Adrenal gland (tissue), 12 donors: ENCODE measurements around the gene MAML2. TPM values are rescaled to one million over a fixed set of nuclear protein-coding genes. Genes with fewer than 3 reads are reported as not detected.

Experiments
- DNase-seq, 7 donors: peaks; one replicate each; pipeline ENCODE4 v3.0.0-alpha.2; 2019 to 2020
- H3K27ac ChIP-seq, 5 donors: fragments of 200-600 bp; sonication (generic) in 4 of 5; 1 replicate in 3 of 5; 2 replicates in 2 of 5; pipeline versions ENCODE4 v1.5.1 to v1.8.0; 2016 to 2020; ENCODE audit warnings: mild to moderate bottlenecking in 1 of 5
- H3K27me3 ChIP-seq: fragments of 200-600 bp; 2 replicates; pipeline ENCODE4 v1.8.0; 2021
- H3K36me3 ChIP-seq, 2 donors: fragments of 200-600 bp; replicated peaks in 1 of 2; 1 replicate in 1 of 2; 2 replicates in 1 of 2; pipeline versions ENCODE4 v1.5.1 to v1.8.0; 2018 to 2022
- H3K4me1 ChIP-seq, 2 donors: fragments of 200-600 bp; replicated peaks in 1 of 2; 1 replicate in 1 of 2; 2 replicates in 1 of 2; pipeline versions ENCODE4 v1.5.1 to v1.8.0; 2018 to 2021
- H3K4me3 ChIP-seq, 4 donors: fragments of 200-600 bp; sonication (generic) in 3 of 4; one replicate each; pipeline ENCODE4 v1.5.1; 2016 to 2018
- H3K9me3 ChIP-seq, 3 donors: fragments of 200-600 bp; sonication (generic) in 1 of 3; replicated peaks in 1 of 3; 1 replicate in 2 of 3; 2 replicates in 1 of 3; pipeline versions ENCODE4 v1.5.1 to v1.8.0; 2016 to 2021
- POLR2A ChIP-seq, 2 donors: fragments of 450-650 bp; IDR thresholded peaks; one replicate each; pipeline ENCODE4 v1.6.1; 2017; ENCODE audit warnings: antibody characterized with exemption in 2 of 2, mild to moderate bottlenecking in 2 of 2, moderate library complexity in 1 of 2
- WGBS, 4 donors: extraction: QIAGEN DNeasy Blood & Tissue Kit in 2 of 4; methylation state at CpG; one replicate each; pipeline versions ENCODE4 v1.1.5 to v1.1.7; 2013 to 2017; 5-methylcytosine and 5-hydroxymethylcytosine counted together
- intact Hi-C, 2 donors: fragments of 100-400 bp; cut with DNase I; formaldehyde crosslinking; loops; one replicate each; pipeline versions ENCODE4 v1.14.1 to v1.15.0; 2022 to 2023
- polyA plus RNA-seq, 3 donors: library from polyadenylated mRNA; stranded (reverse); fragments of 200-250 nt in 2 of 3; fragments of 350-450 nt in 1 of 3; fragmentation: Illumina TruSeq in 1 of 3; extraction: RNeasy Lipid Tissue Mini Kit (QIAGEN cat#74804) in 1 of 3; gene quantifications; one replicate each; pipeline ENCODE4 v1.2.3, GENCODE V29; 2013 to 2014
- total RNA-seq, 9 donors: library from RNA; depleted of rRNA in 4 of 9; stranded (reverse); fragments of >200 nt in 4 of 9; fragments of 120-200 nt in 1 of 9; fragmentation: NEBNext Ultra II Directional in 1 of 9; extraction: Animal tissue kit (Norgen Biotek cat#: 25700) in 1 of 9; gene quantifications; one replicate each; pipeline versions ENCODE4 v1.1.0 to v1.2.4, GENCODE V29; 2013 to 2023
- TF ChIP-seq, protein P1 (sequence below), 6 experiments: fragments of 450-650 bp in 4 of 6; fragments of 200-600 bp in 2 of 6; sonication (generic) in 1 of 6; IDR thresholded peaks; 1 replicate in 5 of 6; 2 replicates in 1 of 6; pipeline versions ENCODE4 v1.5.1 to v1.8.0; 2016 to 2021; ENCODE audit warnings: antibody characterized with exemption in 6 of 6, mild to moderate bottlenecking in 2 of 6, moderate library complexity in 1 of 6
- donor health status: healthy with polysubstance abuse.
- donor health status: Bipolar disorder and iron deficiency.
- donor health status: DM: yes; HTN: yes; CAD: no.
- donor health status: DM: no; HTN: no; CAD: no.
- donor health status: DM: no; HTN: no; CAD: no.
- donor health status: DM: yes; HTN: yes; CAD: no.

The MAML2 gene
- total and polyA plus RNA-seq, 12 donors: 1.4 to 19.4 (median 7.6) TPM

DNA sequence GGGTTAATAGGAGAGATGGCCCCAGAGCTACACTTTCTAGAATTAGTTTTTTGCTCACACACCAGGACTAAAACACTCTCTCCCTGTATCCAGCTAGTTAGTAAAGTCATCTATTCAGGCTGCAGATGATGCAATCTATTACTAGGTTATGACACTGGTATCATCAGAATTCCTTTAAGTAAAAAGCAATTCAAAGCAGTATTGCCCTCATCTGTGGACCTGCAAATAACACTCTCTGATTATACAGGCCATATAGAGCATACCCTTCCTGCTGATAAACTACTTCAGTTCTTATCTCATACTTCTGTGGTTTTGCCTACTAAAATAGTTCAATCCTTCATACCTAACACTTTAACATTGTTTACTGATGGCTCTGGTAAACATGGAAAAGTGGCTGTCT, 405.6 kb downstream of the MAML2 start:
- Histone ChIP-seq H3K9me3 (no peaks in the 10 kb centered on the region), H3K27ac (no peak overlapping the region), H3K36me3 (no peaks in the 10 kb centered on the region), H3K27me3 (no peaks in the 10 kb centered on the region), H3K4me3 (no peak overlapping the region), H3K4me1 (no peaks in the 10 kb centered on the region)
- TF ChIP-seq, protein P1, sequence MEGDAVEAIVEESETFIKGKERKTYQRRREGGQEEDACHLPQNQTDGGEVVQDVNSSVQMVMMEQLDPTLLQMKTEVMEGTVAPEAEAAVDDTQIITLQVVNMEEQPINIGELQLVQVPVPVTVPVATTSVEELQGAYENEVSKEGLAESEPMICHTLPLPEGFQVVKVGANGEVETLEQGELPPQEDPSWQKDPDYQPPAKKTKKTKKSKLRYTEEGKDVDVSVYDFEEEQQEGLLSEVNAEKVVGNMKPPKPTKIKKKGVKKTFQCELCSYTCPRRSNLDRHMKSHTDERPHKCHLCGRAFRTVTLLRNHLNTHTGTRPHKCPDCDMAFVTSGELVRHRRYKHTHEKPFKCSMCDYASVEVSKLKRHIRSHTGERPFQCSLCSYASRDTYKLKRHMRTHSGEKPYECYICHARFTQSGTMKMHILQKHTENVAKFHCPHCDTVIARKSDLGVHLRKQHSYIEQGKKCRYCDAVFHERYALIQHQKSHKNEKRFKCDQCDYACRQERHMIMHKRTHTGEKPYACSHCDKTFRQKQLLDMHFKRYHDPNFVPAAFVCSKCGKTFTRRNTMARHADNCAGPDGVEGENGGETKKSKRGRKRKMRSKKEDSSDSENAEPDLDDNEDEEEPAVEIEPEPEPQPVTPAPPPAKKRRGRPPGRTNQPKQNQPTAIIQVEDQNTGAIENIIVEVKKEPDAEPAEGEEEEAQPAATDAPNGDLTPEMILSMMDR (IDR thresholded peaks at IDR 0.05): no peak
- TF ChIP-seq POLR2A (IDR thresholded peaks at IDR 0.05): no peak
- intact Hi-C loops: no loop called here
- no peak for DNase-seq

DNA sequence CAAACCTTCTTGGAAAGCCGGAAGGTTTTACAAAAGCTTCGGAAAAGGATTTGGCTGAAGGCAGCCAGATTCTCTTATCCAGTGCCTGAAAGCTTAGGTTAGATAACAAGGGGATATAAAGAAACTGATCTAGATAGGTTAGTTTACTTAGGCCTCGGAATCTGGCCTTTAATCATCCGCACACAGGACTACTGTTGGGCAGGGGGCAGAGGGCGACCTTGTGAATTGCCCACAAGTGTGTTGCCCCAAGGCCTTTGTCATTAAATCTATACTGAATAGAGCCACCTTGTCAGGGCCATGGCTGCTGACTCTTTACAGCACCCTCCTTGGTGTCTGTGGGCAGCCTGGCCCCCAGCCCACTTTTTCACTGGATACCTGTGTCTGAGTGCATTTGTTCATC, 409.4 kb downstream of the MAML2 start:
- H3K27ac ChIP-seq: no peak overlapping the region
- no peaks in the 10 kb centered on the region for H3K36me3 ChIP-seq
- WGBS, 4 donors: 77 to 96% (median 83%) methylated on average over 5 of the region's 5 CpGs
- no peak for DNase-seq
- H3K4me1 ChIP-seq: no peaks in the 10 kb centered on the region
- intact Hi-C loops: no loop called here
- no peaks in the 10 kb centered on the region for H3K9me3 ChIP-seq
- H3K27me3 ChIP-seq: no peaks in the 10 kb centered on the region
- TF ChIP-seq, protein P1 (IDR thresholded peaks at IDR 0.05): no peak
- TF ChIP-seq POLR2A (IDR thresholded peaks at IDR 0.05): no peak
- no peak overlapping the region for H3K4me3 ChIP-seq

DNA sequence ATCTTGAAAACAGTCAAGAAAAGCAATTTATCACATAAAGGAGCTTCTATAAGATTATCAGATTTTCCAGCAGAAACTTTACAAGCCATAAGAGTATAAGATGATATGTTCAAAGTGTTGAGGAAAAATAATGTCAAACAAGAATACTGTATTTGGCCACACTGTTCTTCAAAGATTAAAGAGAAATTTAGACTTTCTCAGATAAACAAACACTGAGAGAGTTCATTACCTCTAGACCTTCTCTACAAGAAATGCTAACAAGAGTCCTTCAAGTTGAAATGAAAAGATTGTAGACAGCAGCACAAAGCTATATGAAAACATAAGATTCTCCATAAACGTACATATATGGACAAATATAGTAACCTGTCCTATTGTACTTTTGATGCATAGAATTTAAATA, 411.1 kb downstream of the MAML2 start:
- Histone ChIP-seq H3K9me3 (no peaks in the 10 kb centered on the region), H3K27me3 (no peaks in the 10 kb centered on the region), H3K36me3 (no peaks in the 10 kb centered on the region), H3K4me1 (no peaks in the 10 kb centered on the region), H3K27ac (no peak overlapping the region), H3K4me3 (no peak overlapping the region)
- WGBS, 4 donors: 64 to 79% (median 71%) methylated on average over 1 of the region's 1 CpG
- intact Hi-C loops: no loop called here
- DNase-seq: no peak
- TF ChIP-seq, protein P1 (IDR thresholded peaks at IDR 0.05): no peak
- no peak for TF ChIP-seq POLR2A (IDR thresholded peaks at IDR 0.05)

DNA sequence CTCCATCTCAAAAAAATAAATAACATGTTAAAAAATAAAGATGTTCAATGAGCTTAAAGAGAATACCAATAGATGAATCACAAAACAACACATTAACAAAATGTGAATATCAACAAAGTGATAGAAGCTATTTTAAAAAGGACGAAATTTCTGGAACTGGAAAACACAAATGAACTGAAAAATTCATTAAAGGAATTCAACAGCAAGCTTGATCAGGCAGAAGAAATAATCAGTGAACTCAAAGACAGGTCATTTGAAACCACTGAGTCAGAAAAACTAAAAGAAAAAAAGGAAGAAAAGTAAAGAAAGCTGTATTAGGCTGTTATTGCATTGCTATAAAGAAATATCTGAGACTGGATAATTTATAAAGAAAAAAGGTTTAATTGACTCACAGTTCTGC, 412.0 kb downstream of the MAML2 start:
- Histone ChIP-seq H3K4me3 (no peak overlapping the region), H3K4me1 (no peaks in the 10 kb centered on the region), H3K27ac (no peak overlapping the region), H3K36me3 (no peaks in the 10 kb centered on the region), H3K9me3 (no peaks in the 10 kb centered on the region), H3K27me3 (no peaks in the 10 kb centered on the region)
- intact Hi-C loops: no loop called here
- DNase-seq: no peak
- WGBS, 4 donors: 56 to 66% (median 63%) methylated on average over 1 of the region's 1 CpG
- no peak for TF ChIP-seq POLR2A (IDR thresholded peaks at IDR 0.05)
- TF ChIP-seq, protein P1 (IDR thresholded peaks at IDR 0.05): no peak
